AG10803 (cell line): Measurements from ENCODE around the gene CAMKK1.

Source experiments
- DNase-seq: peaks from one replicate; pipeline ENCODE4 v3.0.0; 2010; ENCODE audit warnings: low read depth
- H3K4me3 ChIP-seq: 2 replicates; pipeline ENCODE4 v1.5.1; 2011; ENCODE audit warnings: mild to moderate bottlenecking, low read length, control low read depth
- TF ChIP-seq, protein P1 (sequence below): conservative IDR thresholded peaks from 2 replicates; pipeline ENCODE4 v1.5.1; 2011; ENCODE audit warnings: mild to moderate bottlenecking, low read length, control low read depth, inconsistent platforms

Gene CAMKK1

GRCh38 chr17:3923466-3924190 is 30.8 kb upstream of the CAMKK1 start:
- TF ChIP-seq, protein P1, sequence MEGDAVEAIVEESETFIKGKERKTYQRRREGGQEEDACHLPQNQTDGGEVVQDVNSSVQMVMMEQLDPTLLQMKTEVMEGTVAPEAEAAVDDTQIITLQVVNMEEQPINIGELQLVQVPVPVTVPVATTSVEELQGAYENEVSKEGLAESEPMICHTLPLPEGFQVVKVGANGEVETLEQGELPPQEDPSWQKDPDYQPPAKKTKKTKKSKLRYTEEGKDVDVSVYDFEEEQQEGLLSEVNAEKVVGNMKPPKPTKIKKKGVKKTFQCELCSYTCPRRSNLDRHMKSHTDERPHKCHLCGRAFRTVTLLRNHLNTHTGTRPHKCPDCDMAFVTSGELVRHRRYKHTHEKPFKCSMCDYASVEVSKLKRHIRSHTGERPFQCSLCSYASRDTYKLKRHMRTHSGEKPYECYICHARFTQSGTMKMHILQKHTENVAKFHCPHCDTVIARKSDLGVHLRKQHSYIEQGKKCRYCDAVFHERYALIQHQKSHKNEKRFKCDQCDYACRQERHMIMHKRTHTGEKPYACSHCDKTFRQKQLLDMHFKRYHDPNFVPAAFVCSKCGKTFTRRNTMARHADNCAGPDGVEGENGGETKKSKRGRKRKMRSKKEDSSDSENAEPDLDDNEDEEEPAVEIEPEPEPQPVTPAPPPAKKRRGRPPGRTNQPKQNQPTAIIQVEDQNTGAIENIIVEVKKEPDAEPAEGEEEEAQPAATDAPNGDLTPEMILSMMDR: no peak
- no peak for DNase-seq
- no peak overlapping the region for H3K4me3 ChIP-seq

GRCh38 chr17:3922765-3923164 is 29.9 kb upstream of the CAMKK1 start:
- TF ChIP-seq, protein P1: no peak
- DNase-seq: no peak
- H3K4me3 ChIP-seq: no peak overlapping the region

DNA sequence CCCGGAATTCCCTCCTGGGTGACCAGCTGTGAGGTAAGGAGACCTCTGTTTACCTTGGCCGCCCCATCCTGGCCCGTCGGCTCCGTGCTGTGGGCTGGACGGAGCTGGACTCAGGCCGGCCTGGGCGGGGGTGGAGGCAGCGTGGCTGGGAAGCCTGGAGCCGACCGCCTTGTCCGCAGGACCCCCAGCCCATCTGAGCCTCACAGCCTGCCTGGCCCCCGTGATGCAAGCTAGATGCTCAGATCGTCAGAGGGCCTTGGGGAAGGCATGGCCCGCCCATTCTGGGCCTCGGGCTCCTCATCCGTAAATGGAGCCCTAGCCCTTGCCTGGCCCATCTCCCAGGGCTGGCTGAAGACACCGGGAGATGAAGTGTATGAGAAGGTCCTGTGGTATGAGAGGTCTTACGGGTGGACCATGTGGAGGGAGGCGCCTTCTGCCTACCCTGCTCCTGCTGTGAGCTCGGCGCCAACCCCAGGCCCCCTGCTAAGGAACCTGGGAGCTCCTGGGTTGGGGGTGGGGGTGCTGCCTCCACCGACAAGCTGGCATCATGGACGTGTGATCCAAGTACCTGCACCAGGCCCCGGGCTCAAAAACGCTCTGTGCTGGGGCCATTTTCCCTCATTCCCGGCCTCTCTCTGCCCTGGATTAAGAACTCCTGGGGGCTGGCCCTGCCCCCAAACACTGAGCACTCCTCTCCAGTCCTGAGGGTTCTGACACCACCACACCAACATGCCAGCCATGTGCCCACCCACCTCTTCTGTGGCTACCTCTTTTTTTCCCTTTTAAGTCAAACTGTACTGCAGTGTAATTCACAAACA is 28.9 kb upstream of the CAMKK1 start:
- DNase-seq: no peak
- no peak overlapping the region for H3K4me3 ChIP-seq
- TF ChIP-seq, protein P1: no peak

DNA sequence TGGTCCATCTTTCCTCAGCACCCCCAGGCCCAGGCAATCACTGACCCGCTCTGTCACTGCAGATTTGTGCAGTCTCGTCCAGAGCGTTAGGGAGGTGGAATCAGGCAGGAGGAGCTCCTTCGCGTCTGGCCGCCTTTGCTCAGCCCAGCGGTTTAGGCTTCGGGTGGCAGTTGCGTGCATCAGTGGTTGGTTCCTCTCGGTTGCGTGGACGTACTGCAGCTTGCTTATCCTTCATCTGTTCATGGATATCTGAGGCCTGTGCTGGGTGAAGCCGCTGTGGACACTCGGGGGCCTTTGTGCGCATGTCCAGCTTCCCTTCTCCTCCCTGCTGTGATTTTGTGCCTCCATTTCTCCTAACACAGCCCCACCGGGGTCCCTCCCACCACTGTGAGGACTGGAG is 28.2 kb upstream of the CAMKK1 start:
- TF ChIP-seq, protein P1: no peak
- DNase-seq: no peak
- H3K4me3 ChIP-seq: no peak overlapping the region

GRCh38 chr17:3919123-3919624 is 26.3 kb upstream of the CAMKK1 start:
- TF ChIP-seq, protein P1: no peak
- H3K4me3 ChIP-seq: no peak overlapping the region
- DNase-seq: no peak

DNA sequence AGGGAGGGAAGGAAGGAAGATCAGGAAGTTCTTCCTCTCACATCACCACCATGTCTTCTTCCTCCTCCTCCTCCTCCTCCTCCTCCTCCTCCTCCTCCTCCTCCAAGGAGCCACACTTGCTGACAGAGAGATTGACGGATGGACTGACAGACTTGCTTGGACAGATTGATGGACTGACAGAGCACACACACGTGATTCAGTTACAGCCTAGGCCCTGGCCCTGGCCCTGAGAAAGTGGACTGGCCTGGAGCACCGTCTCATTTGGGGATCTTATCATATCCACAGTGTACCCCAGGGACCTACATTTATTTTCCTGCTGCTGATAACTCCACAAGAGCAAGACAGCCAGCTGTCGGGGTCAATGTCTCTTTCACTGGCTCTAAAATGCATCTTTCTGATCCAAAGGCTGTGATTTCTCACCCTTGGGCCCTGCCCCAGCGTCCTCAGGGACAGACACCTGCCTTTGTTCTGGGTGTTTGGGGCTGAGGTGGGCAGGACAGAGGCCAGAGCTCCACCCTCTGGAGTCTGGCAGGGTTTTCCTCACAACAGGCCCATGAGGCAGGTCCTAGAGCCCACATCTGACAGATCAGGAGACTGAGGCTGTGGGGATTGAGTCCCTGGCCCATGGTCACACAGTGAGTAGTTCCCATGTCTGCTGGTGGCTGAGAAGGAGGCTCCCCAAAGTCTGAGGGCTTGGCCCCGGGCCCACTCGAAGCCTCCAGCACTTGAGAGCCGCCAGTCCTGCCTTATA is 25.7 kb upstream of the CAMKK1 start:
- no peak for DNase-seq
- TF ChIP-seq, protein P1: no peak
- H3K4me3 ChIP-seq: no peak overlapping the region
